DMS 273 treated with DMSO at 0.1 percent for 48 hours (cell line): ENCODE data around the gene RALBP1.
A peak's percentile ranks its signal among the peaks of the same experiment; 100 is the strongest.
"Not testable (repeated sequence)": the region's sequence is repeated elsewhere in the genome, so short reads cannot be mapped to it uniquely, and the experiment has no call there.

ENCODE experiments used
- DNase-seq: peaks from one replicate; lab custom pipeline; 2025; lab: John Stamatoyannopoulos, UW

Gene RALBP1

DNA sequence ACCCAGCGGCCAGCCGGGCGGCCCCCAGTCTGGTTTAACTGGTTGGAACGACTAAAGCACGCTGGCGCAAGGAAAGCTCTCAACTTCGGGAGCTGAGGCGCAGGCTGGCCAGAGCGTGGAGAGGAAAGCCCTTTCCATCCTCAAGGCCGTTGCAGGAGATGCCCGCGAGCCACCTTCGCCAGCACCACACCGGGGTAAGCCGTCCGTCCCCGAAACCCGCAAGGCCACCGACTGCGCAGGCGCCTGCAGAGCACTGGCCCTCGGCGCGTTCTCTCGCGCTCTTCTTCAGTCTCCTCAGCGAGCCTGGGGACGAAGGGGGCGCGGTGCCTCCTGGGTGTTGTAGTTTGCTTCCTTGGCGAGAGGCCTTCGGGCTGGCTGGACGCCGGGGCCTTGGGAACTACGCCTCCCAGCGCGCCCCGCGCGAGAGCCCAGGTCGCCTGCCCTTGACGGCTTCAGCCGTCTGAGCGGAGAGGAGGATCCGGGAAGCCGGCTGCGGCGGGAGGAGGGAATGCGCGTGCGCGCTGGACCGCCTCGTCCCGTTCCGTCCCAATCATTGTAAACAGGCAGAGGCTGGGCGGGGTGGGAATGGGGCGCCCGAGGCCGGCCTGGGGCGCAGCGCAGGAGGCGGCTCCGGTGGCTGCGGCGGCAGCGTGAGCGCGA, at the start of gene RALBP1:
TSS of gene RALBP1 (plus strand) at position 531 of the 660 bp plus-strand sequence. CDS start 37,533 bp downstream, outside the sequence.
- peak; percentile 98 for DNase-seq

DNA sequence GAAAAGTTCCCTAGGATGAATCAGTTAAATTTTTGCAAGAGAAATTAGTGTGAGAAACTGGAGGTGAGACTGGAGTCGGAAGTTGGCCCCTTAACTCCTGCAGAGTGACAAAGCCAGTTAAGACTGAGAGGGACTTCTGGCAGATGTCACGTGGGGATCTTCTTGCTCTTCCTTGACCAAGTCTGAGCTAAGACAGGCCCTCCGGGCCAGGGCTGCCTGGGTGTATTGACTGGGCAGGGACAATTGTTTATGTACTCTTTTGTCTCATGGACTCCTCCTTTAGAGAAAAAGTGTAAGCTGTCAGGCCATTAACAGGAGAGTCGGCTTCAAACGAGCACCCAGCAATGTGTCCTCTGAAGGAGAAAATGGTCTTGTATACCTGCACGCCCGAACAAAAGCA, 48.6 kb upstream of the RALBP1 start:
- no peak for DNase-seq

DNA sequence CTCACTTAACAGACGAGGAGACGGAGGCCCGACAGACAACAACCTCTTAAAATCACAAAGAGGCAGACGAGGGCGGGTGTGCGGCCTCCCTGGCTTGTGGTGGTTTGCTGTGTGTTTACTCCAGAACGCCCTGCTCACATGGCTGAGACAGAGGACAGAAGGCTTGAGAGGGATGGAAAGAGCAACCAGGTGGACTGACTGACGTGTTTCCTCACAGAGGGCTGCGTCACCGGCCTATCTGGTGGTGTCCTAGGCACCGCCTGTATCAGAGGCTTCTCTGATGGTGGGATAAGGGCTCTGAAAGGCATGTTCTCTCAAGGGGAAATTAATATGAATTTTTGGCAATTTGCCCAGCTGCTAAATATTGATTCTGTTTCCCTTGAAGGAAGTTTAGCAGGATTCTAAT, 47.0 kb upstream of the RALBP1 start:
- DNase-seq = no peak

DNA sequence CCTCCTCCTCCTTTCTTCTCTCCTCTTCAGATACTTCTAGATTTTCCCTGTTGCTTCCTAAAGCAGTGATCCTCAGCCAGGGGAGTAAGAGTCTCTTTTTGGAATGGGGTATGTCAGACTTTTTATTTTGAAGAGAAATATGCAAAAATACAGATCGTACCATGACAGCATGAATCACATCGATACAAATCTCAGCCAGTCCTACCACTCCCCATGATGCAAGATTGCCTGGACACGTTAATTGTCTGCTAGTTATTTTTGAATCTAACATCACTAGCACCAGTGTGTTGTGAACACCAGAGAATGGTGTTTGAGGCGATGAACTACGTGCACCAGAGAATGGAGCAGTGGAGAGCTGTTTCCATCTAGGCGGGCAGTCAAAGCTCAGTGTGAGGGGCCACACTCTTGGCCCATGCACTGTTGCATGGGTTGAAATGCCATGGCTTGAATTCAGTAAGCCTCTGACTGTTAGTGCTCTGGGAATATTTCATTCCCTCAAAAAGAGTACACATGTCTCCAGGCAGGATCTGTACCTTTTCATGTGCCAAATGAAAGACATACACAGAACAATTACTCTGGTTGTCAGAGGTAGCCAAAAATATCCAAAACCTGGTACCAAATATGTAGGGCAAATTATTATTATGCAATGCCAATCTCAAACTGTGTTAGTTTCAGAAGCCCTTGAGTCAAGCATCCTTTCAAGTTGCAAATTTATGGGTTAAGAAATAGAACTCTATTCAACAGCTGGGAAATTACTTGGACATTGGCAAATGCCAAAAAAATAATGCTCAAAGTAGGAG, 46.3 kb upstream of the RALBP1 start:
- DNase-seq = no peak

DNA sequence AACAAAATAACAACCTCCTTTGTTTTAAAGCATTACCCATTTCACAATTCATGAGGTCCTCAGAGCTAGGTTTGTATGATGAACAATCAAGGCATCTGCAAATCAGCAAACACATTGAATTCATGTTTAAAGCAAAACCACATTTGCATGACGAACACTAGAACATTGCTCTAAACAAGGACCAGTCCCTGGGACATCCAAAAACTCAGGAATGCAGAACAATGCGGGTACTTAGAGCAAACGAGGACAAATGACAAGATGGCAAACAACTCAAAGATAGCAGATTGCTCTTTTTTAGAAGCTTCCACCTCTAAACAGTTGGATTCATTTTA, 45.7 kb upstream of the RALBP1 start:
- no peak for DNase-seq

DNA sequence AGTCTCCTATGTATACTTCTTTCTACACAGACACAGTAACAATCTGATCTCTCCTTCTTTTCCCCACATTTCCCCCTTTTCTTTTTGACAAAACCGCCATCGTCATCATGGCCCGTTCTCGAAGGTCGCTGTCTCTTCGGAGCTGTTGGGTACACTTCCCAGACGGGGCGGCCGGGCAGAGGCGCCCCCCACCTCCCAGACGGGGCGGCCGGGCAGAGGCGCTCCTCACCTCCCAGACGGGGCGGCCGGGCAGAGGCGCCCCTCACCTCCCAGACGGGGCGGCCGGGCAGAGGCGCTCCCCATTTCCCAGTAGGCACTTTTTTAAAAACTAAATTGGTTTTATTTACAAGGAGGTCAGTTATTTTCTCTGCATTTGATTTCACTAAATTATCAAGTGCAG, 45.0 kb upstream of the RALBP1 start:
- not testable (repeated sequence) for DNase-seq

DNA sequence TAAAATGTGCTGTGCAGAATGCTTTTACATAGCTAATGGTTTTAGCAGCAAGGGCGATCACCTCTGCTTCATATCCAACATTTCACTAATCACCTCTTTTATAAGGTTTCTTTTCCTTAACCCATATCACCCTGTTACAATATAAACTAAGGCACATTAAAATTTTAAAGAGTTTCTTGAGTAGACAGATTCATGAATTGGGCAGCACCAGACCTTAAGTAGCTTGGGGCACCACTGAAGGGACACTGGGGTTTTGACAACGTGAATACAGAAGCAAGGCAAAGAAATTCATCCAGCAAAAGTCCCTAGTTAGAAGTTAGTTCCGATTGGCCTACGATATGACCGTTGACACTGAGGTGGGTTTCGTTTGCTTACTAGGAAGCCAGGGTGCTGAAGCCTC, 44.0 kb upstream of the RALBP1 start:
- DNase-seq = no peak

DNA sequence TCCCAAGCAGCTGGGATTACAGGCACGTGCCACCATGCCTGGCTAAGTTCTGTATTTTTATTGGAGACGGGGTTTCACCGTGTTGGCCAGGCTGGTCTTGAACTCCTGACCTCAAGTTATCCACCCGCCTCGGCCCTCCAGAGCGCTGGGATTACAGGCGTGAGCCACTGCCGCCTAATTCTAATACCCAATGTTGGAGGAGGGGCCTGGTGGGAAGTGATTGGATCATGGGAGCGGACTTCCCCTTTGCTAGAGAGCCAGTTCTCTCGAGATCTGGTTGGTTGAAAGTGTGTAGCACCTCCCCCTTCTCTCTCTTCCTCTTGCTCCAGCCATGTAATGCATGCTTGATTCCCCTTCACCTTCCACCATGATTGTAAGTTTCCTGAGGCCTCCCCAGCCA, 42.2 kb upstream of the RALBP1 start:
- DNase-seq = not testable (repeated sequence)

DNA sequence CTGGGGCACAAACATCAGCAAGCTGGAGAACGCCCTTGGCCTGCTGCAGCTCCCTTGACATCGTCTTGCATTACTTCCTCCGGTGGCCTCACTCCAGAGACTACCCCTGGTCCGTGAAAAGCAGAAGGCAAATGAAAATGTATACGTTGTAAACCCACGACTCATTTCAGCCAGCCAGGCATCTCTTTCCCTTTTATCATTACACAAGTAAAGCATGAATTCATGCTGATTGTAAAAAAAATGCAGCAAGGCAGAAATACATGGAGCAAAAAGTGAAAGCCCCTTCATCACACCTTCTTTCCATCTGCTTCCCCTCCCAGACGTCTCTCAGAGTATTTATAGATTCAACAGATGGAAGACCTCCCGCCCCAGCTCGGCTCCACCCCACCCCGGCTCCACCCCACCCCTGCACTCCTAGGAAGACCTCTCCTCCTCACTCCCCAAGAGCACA, 41.6 kb upstream of the RALBP1 start:
- DNase-seq = peak; percentile 77

DNA sequence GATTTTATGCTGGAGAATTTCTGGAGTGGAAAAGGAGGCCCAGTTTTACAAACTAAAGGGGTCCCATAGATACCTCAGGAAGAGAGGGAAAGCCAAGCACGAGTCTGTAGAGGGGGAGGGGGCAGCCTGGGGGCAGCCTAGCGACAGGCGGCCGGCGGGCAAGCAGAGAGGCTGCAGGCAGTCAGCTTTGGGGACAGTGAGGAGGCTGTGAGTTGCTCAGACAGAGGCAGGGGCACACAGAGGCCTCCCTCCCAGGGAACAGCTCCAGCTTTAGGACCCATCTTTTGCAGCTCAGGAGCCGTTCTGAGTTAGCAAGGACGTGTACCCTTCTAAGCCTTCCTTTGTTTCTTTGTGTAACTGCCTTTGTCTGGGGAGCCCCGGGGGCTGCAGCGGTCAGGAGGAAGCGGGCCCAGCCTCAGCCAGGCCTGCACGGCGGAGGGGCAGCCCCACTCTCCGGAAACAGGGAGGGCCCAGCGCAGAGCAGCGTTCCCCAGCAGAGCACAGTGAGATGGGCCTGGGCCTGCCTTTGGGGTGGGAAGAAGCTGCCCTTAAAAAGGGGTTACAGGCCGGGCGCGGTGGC, 41.1 kb upstream of the RALBP1 start:
- DNase-seq = peak; percentile 71

DNA sequence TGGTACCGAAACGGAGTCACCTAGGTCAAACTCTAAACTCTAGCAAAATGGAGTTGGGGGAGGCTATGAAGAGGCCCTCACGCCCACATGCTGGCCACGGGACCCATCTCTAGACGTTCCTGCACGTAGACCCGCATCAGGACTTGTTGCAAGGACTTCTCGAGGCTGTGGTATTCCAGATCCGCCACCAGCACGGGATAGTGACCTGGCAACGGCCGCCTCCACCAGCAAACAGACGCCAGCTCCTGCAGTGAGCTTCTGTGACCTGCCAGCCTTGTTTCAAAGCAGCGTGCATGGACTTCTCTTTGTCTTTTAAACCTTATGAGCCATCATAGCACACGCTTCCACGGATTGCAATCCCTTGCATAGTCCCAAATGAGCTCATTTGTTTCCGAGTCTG, 40.3 kb upstream of the RALBP1 start:
- no peak for DNase-seq

DNA sequence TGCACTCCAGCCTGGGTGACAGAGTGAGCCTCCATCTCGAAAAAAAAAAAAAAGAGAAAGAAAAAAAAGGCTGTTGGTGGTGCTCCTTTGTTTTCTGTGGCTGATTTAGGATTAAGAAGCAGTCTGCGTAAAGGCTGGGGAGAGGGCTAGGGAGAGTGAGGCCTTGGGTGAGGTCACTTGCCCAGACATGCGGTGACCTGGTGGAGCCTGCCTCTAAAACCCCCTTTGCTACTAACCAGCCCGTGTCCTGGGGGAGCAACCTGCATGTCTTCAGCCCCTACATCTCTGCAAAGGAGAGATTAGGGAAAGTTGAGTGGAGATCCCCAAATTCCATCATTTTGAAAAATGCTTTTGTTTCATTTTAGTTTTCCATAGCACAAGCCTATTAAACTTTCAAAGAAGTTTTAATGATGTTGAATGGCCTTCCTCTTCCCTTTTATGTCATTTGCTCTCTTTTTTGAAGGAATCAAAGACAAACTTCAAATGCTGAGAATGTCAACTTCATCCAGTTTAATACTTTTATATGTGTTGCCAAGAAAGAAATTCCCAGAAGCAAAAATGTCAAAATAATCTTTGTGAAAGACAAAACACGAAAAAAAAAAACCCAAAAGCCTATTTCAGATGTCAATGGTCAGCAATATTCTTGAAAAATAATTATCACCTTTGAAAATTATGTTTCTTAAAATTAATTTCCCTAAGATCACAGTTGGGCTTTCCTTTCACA, 38.9 kb upstream of the RALBP1 start:
- no peak for DNase-seq

DNA sequence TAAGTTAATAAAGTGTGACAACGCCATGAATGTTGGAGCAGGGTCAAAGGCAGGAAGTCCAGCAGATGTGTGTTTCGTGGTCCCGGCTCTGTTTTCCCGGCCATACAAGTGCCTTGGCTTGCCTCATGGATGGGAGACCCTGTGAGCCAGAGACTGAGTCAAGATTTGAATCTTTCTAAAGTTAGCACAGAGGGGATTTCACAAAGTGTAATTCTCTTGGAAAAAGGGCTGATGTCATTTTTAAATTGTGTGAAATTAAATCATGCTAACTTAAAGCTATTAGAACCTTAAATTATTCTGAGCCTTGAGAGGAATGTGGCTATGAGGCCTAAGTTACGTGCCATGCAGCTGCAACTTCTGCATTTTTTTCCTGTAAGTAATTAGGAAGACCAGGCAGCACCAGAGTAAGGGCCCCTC, 38.3 kb upstream of the RALBP1 start:
- no peak for DNase-seq

DNA sequence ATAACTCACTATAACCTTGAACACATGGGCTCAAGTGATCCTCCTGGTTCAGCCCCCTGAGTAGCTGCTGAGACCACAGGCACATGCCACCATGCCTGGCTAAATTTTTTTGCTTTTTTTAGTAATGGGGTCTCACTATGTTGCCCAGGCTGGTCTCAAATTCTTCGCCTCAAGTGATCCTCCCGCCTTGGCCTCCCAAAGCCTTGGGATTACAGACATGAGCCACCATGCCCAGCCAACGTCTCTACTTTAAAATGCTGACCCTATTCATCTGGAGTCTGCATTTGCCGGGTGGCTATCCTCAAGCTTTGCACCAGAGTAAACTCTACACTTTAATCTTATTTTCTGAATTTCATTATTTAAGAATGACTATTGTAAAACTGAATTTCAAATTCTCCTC, 37.6 kb upstream of the RALBP1 start:
- DNase-seq = no peak

DNA sequence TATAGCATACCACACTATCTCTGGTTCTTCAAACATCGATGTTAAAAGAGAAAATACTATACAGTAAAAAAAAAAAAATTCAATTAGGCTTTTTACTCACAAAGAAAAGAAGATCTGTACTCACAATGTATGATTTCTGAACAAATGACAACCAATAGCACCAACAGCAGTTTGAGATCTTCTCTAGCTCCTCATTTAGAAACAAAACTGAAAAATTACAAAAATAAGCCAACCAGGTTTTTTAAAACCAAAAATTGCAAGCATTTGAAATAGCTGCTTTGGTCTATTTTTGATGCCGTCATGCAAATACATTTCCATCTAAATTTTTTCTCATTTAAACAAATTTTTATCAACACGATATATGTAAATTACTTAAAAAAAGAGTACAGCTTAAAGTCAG, 34.3 kb upstream of the RALBP1 start:
- no peak for DNase-seq

DNA sequence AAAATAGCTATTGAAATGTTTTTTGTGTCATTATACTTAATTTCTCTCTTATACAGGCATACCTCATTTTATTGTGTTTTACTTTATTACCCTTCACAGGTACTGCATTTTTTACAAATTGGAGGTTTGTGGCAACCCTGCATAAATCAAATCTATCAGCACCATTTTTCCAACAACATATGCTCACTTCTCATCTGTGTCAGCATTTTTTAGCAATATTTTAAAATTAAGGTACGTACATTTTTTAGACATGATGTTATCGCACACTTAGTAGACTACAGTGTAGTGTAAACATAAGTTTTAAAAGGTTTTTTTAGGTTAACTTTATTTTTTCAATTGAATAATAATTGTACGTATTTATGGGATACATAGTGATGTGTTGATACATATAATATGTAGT, 30.8 kb upstream of the RALBP1 start:
- DNase-seq = no peak

DNA sequence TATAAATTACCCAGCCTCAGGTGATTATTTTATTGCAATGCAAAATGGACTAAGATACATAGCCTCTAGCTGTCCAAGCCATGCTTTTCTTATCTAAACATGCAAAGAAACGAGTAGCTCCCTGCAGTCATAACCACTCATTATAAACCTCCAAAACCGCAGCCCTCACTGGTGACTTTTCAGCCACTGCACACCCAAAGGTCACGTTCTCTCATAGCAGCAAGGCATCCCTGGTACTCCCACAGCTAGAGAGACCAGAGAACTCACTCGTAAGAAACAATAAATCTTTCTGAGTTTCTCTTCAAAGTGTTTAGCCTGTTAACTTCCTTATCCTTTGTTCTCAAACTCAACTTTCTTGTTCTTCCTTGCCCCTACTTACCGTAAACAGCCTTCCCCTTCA, 28.5 kb upstream of the RALBP1 start:
- no peak for DNase-seq

DNA sequence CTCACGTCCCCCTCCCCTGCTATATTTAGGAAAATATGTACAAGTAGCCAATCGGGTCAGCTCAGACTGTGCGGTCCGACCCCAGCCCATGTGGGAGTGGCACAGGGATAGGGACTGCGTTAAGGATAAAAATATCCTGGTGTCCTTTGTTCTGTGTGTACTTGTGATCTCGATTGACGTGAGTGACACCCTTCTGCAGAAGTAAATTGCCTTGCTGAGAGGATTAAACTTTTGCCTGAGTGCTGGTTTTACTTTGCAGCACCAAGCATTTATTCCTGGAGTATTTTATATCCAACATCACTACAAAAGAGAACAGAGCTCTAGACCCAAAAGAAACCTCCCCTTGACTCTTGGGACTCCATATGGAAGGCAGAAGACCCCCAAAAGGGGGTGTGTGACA, 28.0 kb upstream of the RALBP1 start:
- DNase-seq = no peak

DNA sequence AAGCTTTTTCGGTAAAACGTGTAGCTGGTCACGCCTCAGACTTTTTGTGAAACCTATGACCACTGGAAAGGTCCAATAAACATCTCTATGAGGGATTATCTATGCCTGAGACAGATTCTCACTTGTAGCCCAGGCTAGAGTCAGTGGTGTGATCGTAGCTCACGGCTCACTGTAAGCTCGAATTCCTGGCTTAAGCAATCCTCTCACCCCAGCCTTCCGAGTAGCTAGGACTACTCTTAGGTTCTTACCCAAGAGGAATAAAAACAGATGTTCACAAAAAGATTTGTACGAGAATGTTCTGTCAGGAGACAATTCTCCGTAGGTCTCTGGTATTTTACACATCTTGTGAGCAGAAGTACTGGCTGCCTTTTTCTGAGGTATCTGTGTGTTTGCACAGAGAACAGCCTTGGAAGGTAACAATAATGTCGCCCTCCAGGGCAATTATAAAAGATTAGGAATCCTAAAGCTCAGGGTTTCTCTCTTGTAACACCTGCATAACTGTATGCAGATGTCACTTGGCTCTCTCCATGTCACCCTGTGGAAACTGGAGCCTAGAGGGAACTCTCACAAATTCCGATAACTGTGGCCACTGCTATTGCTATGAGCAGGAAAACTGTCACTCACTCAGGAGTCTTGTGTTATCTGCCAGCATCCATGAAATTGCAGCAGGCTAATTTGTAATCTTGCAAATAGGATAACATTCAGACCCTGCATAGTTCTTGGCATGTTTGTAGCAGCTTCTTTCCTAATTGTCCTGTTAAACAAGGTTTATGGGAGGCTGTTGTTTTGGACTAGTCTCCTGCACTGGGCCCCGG, 25.5 kb upstream of the RALBP1 start:
- no peak for DNase-seq

DNA sequence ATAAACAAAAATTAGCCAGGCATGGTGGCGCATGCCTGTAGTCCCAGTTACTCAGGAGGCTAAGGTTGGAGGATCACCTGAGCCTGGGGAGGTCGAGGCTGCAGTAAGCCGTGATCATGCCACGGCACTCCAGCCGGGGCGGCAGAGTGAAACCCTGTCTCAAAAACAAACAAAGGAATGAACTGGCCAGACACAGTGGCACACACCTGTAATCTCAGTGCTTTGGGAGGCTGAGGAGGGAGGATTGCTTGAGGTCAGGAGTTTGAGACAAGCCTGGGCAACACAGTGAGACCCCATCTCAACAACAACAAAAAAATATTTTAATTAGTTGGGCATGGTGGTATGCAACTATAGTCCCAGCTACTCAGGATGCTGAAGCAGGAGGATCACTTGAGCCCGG, 24.4 kb upstream of the RALBP1 start:
- DNase-seq = not testable (repeated sequence)

DNA sequence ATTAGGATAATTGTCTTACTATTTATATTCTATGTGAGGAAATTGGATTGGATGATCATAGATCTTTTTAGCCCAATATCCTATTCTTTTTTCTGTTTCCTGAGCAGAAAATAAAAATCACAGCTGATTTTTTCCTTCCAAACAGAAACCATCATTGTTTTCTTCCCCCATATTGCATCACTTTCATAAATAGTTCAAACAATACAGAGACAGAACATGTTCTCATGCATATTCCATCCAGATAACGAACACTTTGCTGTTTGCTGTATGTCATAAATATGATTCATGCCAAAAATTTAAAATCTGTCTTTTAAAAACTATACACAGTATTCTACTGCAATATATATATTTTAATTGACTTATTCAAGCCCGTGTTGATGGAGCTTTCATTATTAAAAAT, 22.0 kb upstream of the RALBP1 start:
- no peak for DNase-seq
